Measurements from ENCODE around the gene CHTOP. TPM values are rescaled to one million over a fixed set of nuclear protein-coding genes. Genes with fewer than 3 reads are reported as not detected.

The CHTOP gene
- total and polyA plus RNA-seq, 2 of the 8 experiments (the other 6 are each of a cell fraction or from before 2014, with no cell fraction given): 84.6 to 104 TPM

DNA sequence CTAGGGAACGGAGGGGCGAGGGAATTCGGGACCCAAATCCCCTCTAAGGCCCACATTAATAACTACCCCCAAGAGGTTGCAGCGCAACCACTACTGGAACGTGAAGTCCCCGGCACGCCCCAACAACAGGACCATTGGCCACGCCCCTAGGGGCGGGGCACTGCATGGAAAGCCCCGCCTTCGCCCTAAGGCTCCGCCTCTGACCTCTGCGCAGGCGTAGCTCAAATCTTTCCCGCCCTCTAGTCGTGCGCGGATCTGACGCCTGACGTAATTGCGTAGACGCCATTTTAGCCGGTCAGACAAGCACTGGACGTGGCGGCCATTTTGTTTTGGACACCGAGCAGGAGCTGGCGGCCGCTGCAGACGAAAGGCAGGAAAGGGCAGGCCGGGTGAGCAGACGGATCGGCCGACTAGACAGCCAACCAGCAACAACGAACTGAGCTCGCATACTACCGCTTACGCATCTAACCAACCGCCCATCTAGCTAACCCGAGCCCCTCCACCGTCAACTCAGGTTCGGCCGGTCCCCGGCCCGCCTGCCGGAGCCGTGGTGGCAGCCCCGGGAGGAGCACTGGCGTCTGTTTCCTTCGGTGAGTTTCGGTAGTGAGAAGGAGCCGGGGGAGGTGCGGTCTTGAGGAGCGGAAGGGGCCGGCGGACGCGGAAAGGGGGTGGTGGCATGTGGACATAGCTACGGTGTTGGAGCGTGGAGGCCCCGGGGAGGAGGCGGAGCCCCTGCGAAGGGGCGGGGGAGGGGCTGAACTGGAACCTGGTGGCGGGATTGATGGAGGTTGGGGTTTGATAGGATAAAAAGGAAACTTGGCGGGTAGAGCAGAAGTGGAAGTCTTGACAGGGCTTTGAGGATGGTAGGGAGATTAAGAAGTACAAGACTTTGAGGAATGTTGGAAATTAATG, at the start of gene CHTOP (continued):
- TF ChIP-seq, protein P1, sequence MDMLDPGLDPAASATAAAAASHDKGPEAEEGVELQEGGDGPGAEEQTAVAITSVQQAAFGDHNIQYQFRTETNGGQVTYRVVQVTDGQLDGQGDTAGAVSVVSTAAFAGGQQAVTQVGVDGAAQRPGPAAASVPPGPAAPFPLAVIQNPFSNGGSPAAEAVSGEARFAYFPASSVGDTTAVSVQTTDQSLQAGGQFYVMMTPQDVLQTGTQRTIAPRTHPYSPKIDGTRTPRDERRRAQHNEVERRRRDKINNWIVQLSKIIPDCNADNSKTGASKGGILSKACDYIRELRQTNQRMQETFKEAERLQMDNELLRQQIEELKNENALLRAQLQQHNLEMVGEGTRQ (IDR thresholded peaks at IDR 0.05; ENCODE audit: low read length): peak; percentile 23; the same call in 1 of the 2 replicates
- TF ChIP-seq BCL11A (IDR thresholded peaks at IDR 0.05; ENCODE audit: low read depth in 2 of 2, low read length in 2 of 2): no peak
- peak; percentile 98 for TF ChIP-seq PHF8 (conservative IDR thresholded peaks at IDR 0.05; ENCODE audit: low read depth, low read length)
